ENCODE results near the gene ZFHX3.

The ZFHX3 gene

DNA sequence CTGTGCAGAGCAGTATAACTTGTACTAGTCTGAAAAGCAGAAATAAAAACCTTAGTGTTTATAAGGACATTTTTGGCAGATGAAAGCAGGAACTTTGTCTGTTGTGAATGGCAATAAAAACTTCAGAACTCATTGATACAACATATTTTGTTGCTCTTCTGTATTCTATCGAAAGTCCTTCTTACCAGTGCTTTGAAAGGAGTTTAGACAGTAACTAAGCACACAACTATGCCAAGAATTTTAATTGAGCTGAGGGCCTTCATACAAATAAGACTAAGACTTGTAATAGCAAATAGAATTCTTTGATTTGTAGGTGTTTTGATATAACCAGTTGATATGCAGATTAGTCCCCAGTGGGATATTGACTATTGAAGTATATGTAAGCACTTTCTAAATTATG lies 308.4 kb downstream of the ZFHX3 start:
- no peak for DNase-seq (ENCODE audit: low spot score)

DNA sequence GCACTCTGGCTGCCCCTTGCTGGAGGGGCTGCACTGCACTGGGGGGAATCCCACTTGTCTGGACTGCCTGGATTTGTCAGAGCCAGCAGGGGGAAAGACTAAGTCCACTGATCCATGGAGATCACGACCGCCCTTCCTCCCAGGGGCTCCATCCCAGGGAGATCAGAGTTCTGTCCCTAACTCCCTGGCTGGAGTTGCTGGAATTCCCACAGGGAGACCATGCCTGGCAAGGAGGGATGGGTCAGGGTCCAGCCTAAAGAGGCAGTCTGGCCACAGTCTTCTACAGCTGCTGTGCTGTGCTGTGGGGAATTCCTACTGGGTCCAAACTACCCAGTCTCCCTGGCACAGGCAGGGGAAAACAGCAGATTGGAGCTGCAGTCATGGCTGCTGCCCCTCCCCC lies 311.9 kb downstream of the ZFHX3 start:
- no peak for DNase-seq (ENCODE audit: low spot score)

Data from hematopoietic multipotent progenitor cell treated with erythropoietin and hydrocortisone succinate and interleukin-3 and kit ligand, for 17 days (in vitro differentiated cells).